ENCODE measurements around the gene SLC26A1.

The SLC26A1 gene

DNA sequence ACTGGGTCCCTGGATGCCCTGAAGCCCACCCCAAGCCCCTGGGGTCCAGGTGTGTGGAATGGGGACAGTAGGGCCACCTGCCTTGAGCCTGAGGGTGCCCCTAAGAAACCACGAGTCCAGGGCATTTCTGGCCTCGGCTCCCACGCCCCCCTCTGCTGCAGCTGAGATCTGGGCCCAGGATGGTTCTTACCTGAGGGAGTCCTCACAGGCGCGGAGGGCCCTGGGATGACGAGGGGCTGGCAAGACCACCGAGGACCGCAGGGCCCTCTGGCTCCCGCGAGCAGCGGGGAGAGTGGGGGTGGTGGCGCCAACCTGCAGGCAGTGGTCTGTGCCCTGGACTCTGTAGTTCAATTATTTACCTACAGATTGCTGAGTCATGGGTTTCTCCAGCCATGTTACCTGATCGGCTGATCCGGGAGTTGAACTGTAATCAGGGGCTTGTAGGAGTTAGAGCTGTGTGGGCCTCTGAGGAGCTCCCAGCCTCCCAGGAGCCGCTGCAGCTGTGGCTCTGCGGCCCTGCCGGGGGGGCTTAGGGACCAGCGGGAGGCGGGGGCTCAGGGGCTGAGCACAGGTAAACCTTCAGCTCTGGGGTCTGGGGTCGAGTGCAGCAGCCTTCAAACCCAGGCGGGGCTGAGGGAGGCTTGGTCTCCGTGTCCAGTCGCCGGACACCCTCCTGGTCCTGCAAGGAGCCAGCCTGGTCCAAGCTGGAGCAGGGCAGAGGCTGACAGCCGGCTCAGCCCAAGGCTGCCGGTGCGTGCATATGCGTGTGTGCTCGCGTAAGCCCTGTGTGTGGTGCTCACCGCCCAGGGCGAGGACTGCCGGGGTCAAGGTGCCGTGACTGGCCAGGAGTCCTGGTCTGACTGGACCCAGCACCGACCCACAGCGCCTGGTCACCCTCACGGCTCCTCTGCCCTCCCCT, at the start of gene SLC26A1:
Gene SLC26A1, minus strand, starts transcription at position 294 of the 919 bp plus-strand sequence. CDS start 1,701 bp downstream, outside the sequence.
- DNase-seq: no peak

GRCh38 chr4:1042352-1043055, 49.3 kb upstream of the SLC26A1 start:
- no peak for DNase-seq

- DNase-seq: no peak
These were observed 48.7 kb upstream of the SLC26A1 start for GRCh38 chr4:1041936-1042330.

- no peak for DNase-seq
These were observed 48.1 kb upstream of the SLC26A1 start for GRCh38 chr4:1041147-1041935.

DNA sequence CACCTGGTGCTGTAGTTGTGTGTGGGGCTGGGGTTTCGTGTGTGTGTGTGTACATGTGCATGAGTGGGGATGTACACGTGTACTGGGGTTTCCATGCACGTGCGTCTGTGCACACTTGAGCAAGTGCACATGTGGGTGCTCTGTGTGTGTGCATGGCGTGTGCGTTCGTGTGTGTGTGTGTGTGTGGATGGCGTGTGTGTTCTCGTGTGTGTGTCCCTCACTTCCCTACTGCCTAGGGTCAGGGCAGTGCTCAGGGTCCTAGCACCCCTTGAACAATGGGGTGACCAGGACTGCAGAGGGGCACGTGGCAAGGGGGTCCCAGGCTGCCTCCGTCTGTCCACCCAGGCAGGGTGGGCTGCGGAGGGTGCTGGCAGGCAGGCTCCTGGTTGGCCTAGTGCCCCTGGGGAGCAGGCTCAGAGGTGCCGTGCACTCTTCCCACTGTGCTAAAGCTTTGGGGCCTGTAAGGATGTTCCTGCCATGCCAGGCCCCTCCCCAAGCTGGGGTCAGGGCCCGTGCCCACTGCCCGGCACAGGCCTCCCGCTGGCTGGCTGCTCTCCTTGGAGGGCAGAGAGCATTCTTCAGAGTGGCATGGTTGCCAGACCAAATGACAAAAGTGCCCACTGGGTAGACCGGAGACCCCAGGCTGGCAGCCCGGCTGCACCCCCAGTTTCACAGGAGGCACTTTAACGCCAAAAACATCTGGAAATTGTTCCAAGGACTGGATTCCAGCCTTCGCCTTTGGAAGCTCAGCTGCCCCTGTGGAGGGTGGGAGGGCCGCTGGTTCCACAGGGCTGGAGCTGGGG, 47.3 kb upstream of the SLC26A1 start:
- no peak for DNase-seq

GRCh38 chr4:1039493-1040343, 46.5 kb upstream of the SLC26A1 start:
- no peak for DNase-seq

DNA sequence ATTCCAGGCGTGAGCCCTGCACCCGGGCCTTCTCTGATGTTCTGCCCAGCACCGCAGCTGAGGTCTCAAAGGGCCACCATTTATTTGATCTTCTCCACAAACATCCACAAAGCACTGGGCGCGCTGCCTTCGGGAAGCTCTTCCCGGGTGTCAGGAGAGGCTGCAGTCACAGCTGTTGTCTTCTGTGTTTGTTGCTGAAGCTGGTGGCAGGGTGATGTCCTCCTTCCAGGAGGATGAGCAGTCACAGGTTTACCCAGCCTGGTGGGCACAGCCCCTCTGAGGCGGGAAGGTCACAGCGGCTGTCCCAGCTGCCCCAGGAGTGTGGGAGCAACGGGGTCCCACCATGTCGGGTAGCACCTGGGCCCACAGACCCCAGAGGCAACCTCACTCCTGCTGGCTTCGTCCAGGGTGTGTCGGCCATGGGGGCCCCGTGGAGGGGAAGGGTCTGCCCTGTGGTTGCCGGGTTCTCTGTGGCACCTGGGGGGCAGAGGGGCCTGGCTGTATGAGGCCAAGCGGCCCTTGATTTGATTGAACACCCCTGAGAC, 45.8 kb upstream of the SLC26A1 start:
- DNase-seq: no peak

GRCh38 chr4:1036976-1037810, 44.0 kb upstream of the SLC26A1 start:
- DNase-seq: no peak

GRCh38 chr4:1036095-1036494, 42.9 kb upstream of the SLC26A1 start:
- no peak for DNase-seq

- no peak for DNase-seq
These were observed 42.3 kb upstream of the SLC26A1 start for GRCh38 chr4:1035510-1035909.

- DNase-seq: no peak
These were observed 40.8 kb upstream of the SLC26A1 start for GRCh38 chr4:1033840-1034551.

- no peak for DNase-seq
These were observed 39.7 kb upstream of the SLC26A1 start for GRCh38 chr4:1032861-1033260.

DNA sequence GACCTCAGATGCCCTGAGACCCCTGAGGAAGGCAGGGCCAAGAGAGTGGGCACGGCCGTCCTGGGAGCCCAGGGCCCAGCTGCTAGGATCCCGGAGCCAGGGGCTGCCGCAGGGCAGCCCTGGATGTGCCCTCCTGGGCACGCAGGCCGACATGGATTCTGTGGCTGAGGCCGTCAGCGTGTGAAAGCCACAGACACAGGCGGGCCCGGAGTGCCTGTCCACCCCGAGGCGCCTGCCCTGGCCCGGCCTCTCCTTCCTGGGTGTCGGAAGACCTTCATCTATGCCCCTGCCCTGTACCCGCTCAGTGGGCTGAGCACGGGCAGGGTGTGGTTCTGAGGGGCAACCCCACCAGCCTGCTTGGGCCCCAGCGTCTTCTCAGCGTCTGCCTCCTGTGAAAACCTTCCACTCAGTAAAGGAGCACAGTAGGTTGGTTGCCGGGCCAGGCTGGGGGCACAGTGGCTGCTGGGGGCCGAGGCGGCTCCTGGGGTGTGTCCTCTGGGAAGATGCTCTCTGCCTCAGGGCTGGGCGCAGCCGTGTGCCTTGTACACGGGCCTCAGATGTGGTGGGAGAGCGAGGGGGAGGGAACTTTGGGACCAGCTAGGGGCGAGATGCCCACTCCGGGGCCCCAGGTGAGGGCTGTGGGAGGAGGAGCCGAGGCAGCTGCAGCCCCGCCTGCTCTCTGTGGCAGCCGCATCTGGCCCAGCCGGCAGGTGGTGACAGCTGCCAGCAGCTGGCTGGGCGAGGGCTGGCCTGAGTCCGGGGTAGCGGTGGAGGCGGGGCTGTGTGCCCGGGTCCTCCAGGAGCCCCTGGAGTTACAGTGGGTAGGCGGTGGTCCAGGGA, 39.0 kb upstream of the SLC26A1 start:
- DNase-seq: no peak

GRCh38 chr4:1031346-1031745, 38.1 kb upstream of the SLC26A1 start:
- DNase-seq: no peak

DNA sequence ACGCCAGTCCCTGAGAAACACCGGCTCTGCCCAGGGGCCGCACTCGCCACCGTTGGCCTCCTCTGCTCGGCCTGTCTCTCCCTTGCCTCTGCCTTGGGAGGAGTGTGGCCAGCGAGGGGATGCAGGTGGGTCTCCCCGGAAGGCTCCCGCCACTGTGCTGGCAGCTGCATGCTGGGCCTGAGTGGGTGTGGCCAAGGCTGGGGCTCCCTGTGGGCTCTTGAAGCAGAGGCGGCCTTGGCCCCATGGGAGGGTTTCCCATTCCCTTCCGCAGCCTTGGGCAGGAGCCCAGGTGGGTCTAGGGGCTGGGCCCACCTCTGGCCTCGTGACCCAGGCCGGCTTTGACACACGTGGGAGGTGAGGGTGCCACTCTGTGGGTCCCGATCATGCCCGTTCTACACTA, 37.4 kb upstream of the SLC26A1 start:
- no peak for DNase-seq

DNA sequence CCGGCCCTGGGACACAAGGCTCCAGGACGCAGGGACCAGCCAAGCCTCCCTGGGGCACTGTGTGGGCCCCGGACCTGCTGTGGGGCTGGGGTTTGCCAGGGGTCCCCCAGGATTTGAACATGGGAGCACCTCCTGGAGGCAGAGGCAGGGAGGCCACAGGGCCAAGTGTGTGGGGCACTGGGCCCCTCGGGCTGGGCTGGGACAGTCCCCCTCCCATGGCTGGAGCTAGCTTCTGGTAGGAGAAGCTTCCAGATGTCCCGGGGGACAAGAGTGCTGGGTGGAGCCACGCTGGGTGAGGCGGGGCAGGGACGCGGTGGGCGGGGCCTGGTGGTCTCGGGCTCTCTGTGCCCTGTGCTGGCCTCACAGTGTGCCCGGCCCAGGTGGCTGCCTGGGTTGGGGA, 36.8 kb upstream of the SLC26A1 start:
- no peak for DNase-seq

DNA sequence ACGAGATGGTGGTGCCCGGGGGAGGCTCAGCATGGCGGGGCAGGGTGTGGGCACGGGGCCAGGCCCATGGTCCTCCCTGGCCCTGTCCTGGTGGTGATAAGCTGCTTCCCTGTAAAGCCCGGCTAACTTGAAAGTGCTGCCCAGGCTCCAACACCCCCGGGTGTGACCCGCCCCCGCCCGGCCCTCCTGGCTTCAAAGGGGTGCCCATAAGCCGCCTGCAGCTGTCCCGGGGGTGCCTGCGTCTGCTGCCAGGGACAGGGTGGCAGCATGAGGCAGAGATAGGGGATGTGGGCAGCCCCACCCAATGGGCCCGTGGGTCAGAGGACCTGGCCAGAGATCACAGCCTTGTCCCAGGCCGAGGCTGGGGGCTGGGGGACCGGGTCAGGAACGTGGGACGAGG, 36.3 kb upstream of the SLC26A1 start:
- no peak for DNase-seq

DNA sequence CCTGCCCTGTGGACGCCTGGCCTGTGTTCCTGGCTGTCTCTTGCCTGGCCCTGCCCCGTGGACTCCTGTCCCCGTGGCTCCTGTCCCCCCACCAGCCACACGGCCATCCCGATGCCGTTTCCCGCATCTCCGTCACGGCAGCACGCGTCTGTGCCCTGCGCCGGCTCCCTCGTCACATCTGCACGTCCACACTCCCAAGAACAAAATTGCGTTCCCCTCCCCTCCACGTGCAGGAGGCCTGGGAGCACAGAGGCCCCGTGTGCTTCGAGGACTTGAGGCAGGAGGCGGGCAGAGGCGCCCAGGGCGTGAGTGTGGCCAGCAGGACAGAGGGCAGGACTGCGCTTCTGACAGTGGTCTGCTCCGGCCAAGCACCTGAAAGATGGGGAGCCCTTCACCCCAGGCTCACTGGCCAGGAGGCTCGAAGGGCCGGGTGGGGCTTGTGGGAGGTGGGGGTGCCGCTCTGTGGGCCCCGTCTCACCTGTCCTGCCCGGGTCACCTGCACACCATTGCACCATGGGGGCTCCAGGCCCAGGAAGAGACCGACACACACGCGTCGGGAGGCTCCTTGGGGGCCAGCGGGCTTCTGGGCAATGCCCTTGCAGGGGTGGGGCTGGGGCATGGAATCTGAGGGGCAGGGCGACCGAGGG, 35.5 kb upstream of the SLC26A1 start:
- no peak for DNase-seq
